HG02678 (cell line): Measurements from ENCODE around the gene PURB.
"Not testable (repeated sequence)": the region's sequence is repeated elsewhere in the genome, so short reads cannot be mapped to it uniquely, and the experiment has no call there.

Experiments
- ATAC-seq: cut with Tn5 transposase; IDR thresholded peaks from one replicate; pipeline ENCODE4 v1.9.1; 2021; ENCODE audit warnings: mild to moderate bottlenecking, moderate library complexity; ENCODE audit not compliant: unreplicated experiment

PURB gene

GRCh38 chr7:44854644-44855364, 30.5 kb downstream of the PURB start:
- ATAC-seq = no peak

DNA sequence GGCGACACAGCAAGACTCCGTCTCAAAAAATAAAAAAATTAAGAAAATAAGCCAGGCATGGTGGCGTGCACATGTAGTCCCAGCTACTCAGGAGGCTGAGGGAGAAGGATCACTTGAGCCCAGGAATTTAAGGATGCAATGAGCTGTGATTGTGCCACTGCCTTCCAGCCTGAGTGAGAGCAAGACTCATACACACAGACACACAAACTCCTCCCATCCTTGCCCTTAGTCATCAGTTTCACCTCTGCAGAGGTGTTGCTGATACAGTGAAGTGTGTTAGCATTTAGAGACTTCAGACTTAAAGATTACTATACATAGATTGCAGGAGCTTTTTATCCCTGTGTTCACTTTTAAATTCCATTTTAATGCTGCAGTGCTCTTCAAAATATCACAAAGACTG, 31.9 kb downstream of the PURB start:
- ATAC-seq = no peak

DNA sequence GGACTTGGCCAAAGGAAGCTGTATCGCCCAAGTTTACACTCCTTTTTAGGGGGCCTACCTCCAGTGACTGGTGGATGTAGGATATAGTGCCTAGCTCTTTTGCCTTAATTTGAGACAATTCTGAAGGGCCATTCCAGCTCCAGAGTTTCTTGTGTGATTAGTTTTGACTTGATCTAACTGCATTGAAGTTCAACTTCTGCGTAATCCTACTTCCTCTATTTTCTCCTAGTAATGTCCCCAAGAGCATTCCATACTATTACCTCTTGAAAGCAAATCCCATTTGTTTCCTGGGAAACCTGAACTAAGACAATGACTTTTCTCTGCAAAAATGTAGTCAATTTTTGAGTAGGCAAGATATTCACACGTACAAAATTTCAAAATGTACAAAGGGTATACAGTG, 32.7 kb downstream of the PURB start:
- ATAC-seq = no peak

- ATAC-seq = no peak
Observed at GRCh38 chr7:44849885-44850544, 35.3 kb downstream of the PURB start.

DNA sequence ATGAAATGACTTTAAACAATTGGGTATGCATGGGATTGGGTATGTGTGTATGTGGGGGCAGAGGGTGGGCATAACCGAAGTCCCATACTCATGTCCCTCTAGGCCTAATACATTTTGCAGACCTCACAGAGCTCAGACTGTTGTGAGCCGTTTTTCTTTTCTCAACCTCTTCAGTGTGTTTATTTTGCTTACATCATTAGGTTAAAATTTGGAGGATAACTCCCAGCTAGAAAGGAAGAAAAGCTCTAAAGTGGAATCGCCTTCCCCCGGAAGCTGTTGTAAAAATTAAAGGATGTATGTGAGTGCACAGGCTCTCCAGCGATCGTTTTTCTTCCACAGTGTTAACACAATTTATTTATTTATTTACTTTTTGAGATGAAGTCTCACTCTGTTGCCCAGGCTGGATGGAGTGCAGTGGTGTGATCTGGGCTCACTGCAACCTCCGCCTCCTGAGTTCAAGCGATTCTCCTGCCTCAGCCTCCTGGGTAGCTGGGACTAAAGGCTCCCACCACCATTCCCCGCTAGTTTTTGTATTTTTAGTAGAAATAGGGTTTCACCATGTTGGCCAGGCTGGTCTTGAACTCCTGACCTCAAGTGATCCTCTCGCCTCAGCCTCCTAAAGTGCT, 36.0 kb downstream of the PURB start:
- no peak for ATAC-seq

GRCh38 chr7:44847920-44848634, 37.3 kb downstream of the PURB start, which contains the start of gene H2AZ2:
Gene H2AZ2, minus strand, starts transcription at chr7:44848087. Its CDS starts 116 bp downstream, at chr7:44847971.
- peak; percentile 83 for ATAC-seq

DNA sequence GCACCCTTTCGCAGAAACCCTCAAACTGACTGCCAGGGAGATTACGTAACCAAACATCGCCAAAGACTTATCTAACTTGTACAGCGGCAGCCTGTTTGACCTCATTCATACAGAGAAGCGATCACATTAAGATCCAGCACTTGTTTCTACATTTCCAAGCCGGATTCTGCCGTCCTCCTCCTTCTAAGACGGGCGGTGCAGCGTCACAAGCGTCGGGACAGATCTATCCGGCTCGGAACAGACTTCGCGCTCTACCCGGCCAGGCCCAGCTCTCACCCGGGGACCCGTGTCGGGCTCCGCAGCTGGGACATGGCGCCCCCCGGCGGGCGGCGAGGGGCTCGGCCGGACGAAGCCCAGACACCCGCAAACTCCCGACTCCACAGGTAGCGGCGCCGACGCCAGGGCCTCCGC, 37.8 kb downstream of the PURB start:
- ATAC-seq = peak; percentile 62

GRCh38 chr7:44846816-44847508, 38.4 kb downstream of the PURB start:
- no peak for ATAC-seq

DNA sequence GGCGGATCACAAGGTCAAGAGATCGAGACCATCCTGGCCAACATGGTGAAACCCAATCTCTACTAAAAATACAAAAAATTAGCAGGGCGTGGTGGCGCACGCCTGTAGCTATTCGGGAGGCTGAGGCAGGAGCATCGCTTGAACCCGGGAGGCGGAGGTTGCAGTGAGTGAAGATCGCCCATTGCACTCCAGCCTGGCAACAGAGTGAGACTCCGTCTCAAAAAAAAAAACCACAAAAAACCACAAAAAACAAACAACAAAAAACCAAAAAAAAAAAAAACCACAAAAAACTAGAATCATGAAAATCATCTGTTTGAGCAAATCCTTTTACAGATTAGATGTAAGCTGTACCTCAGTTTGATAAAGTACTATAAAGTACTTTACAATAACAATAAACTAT, 38.9 kb downstream of the PURB start:
- ATAC-seq = not testable (repeated sequence)

GRCh38 chr7:44845451-44845850, 39.9 kb downstream of the PURB start:
- ATAC-seq = no peak

DNA sequence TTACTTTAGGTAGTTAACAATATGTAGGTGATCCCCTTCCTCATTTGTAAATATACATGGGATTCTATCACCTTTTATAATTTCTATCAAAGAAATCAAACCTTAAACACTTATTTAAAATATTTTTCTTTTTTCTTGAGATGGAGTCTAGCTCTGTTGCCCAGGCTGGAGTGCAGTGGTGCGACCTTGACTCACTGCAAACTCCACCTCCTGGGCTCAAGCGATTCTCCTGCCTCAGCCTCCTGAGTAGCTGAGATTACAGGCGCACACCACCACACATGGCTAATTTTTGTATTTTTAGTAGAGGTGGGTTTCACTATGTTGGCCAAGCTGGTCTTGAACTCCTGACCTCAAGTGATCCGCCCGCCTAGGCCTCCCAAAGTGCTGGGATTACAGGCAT, 41.9 kb downstream of the PURB start:
- not testable (repeated sequence) for ATAC-seq

DNA sequence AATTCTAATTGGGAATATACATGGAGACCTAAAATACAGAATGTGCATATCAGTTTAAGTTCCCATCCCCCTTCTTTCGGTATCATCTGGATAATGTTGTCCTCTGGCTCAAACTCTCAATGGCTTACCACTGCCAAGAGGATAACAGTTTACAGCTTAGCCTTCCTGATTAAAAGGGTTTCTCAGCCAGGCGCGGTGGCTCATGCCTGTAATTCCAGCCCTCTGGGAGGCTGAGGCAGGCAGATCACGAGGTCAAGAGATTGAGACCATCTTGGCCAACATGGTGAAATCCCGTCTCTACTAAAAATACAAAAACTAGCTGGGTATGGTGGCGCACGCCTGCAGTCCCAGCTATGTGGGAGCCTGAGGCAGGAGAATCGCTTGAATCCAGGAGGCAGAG, 42.7 kb downstream of the PURB start:
- ATAC-seq = not testable (repeated sequence)

DNA sequence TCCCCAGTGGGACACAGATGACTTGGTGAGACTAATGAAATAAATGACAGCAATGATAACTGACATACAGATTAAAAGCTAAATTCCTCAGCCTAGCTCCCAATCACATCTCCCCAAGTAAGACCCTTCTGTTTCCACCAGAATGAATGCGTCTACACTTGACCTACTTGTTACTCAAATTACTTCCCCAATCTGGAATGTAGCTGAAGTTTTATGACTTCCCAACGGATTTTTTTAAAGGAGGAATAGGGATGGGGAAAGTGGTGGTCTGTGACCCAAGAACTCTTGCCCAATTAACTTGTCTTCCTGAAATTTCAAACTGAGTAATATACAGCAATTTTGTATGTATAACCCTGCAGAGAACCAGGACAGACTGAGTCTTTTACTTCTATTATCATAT, 46.6 kb downstream of the PURB start:
- no peak for ATAC-seq

DNA sequence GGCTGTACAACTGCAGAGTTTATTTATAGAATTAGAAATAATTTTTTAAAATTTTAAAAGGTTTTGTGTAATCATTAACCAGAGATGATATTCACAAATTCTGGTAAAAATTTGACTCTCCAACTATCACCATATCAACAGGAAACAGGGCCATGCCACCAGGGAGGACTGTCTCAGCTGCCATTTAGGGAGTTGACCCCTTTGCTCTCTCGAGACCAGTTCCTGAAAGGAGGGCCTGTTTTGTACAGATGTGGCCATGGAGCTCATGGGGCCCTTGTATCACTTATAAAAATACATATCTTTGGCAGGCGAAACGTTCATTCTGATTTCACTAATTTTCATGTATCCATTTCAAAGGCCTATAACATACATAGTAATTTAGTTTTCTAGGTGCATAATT, 57.8 kb downstream of the PURB start:
- ATAC-seq = no peak
